Upper lobe of left lung (tissue), 6 donors: Measurements from ENCODE around the gene REXO4. TPM values are rescaled to one million over a fixed set of nuclear protein-coding genes. Genes with fewer than 3 reads are reported as not detected.
A peak's percentile ranks its signal among the peaks of the same experiment; 100 is the strongest.

Experiments used
- ATAC-seq, 2 donors: fragments of 200-7000 bp; cut with Tn5 transposase; one replicate each; pipeline ENCODE4 v1.9.1; 2022; ENCODE audit warnings: mild to moderate bottlenecking in 2 of 2, moderate library complexity in 2 of 2; ENCODE audit not compliant: low FRiP score in 2 of 2
- DNase-seq, 2 donors: peaks; one replicate each; pipeline ENCODE4 v3.0.0-alpha.2; 2019 to 2020
- H3K27ac ChIP-seq, 4 donors: fragments of 200-600 bp; sonication (generic); one replicate each; pipeline ENCODE4 v1.5.1; 2016 to 2019
- H3K27me3 ChIP-seq, 4 donors: fragments of 200-600 bp; sonication (generic); one replicate each; pipeline ENCODE4 v1.5.1; 2017 to 2019
- H3K36me3 ChIP-seq, 4 donors: fragments of 200-600 bp; sonication (generic); one replicate each; pipeline ENCODE4 v1.5.1; 2016 to 2019
- H3K4me1 ChIP-seq, 4 donors: fragments of 200-600 bp; sonication (generic); one replicate each; pipeline ENCODE4 v1.5.1; 2018 to 2019
- H3K4me3 ChIP-seq, 4 donors: fragments of 200-600 bp; sonication (generic); one replicate each; pipeline ENCODE4 v1.5.1; 2017 to 2019; ENCODE audit warnings: mild to moderate bottlenecking in 2 of 4, moderate library complexity in 1 of 4
- H3K9me3 ChIP-seq, 4 donors: fragments of 200-600 bp; sonication (generic); one replicate each; pipeline ENCODE4 v1.5.1; 2018 to 2019
- CTCF ChIP-seq, 6 experiments: fragments of 450-650 bp in 4 of 6; fragments of 200-600 bp in 2 of 6; sonication (generic) in 2 of 6; IDR thresholded peaks; one replicate each; pipeline ENCODE4 v1.5.1; 2016 to 2019; ENCODE audit warnings: antibody characterized with exemption in 6 of 6
- EP300 ChIP-seq, 4 donors: sonication (generic); formaldehyde crosslinking; IDR thresholded peaks; one replicate each; pipeline ENCODE4 v1.5.1; 2017; ENCODE audit warnings: antibody characterized with exemption in 4 of 4, control low read depth in 2 of 4
- POLR2A ChIP-seq, 4 donors: fragments of 450-650 bp; IDR thresholded peaks; one replicate each; pipeline ENCODE4 v1.5.1; 2016 to 2017; ENCODE audit warnings: antibody characterized with exemption in 4 of 4, mild to moderate bottlenecking in 2 of 4
- POLR2AphosphoS5 ChIP-seq, 2 donors: sonication (generic); formaldehyde crosslinking; IDR thresholded peaks; one replicate each; pipeline ENCODE4 v1.5.1; 2017; ENCODE audit warnings: antibody characterized with exemption in 2 of 2
- WGBS, 2 donors: methylation state at CpG; one replicate each; pipeline ENCODE4 v1.1.5; 2017 to 2018; 5-methylcytosine and 5-hydroxymethylcytosine counted together
- total RNA-seq, 6 donors: library from RNA; depleted of rRNA in 4 of 6; stranded (reverse); fragments of >200 nt in 4 of 6; gene quantifications; one replicate each; pipeline versions ENCODE4 v1.1.0 to v1.2.1, GENCODE V29; 2016 to 2021
- donor health status: DM: no; HTN: no; CAD: no; lungs with moderate emphysema.
- donor health status: DM: no; HTN: yes; CAD: no; lungs with severe emphysema.

The REXO4 gene
- total RNA-seq, 6 donors from 2014 or later = 14.7 to 34.3 (median 23.1) TPM

GRCh38 chr9:133375116-133375723 is 42.6 kb downstream of the REXO4 start:
- TF ChIP-seq POLR2A (IDR thresholded peaks at IDR 0.05) = no peak
- no peak for TF ChIP-seq EP300 (IDR thresholded peaks at IDR 0.05)
- TF ChIP-seq CTCF (IDR thresholded peaks at IDR 0.05) = no peak
- peak in 1 of 2 donors; percentile 26 for TF ChIP-seq POLR2AphosphoS5 (IDR thresholded peaks at IDR 0.05)
- Histone ChIP-seq H3K4me3 (peak overlapping the region; percentile 70 to 96 (median 82)), H3K27me3 (no peaks in the 10 kb centered on the region), H3K36me3 (peaks cover 0 to 14% (median 7%) of the 10 kb centered on the region in 4 donors), H3K9me3 (no peaks in the 10 kb centered on the region), H3K4me1 (peaks cover 39 to 54% (median 51%) of the 10 kb centered on the region in 4 donors), H3K27ac (peak overlapping the region; percentile 95 to 100 (median 96))
- peak in 1 of 2 donors; percentile 67 for DNase-seq
- WGBS, 2 donors = 0 to 1% methylated on average over 5 to 8 of the region's 39 CpGs
- peak in 1 of 2 donors; percentile 5 for ATAC-seq

GRCh38 chr9:133374612-133375115 is 43.1 kb downstream of the REXO4 start:
- H3K4me1 ChIP-seq = peaks cover 43 to 59% (median 56%) of the 10 kb centered on the region in 4 donors
- DNase-seq (no peak), ATAC-seq (no peak)
- TF ChIP-seq EP300 (IDR thresholded peaks at IDR 0.05) (no peak), POLR2A (IDR thresholded peaks at IDR 0.05) (no peak), POLR2AphosphoS5 (IDR thresholded peaks at IDR 0.05) (no peak), CTCF (IDR thresholded peaks at IDR 0.05) (no peak)
- peaks cover 0 to 20% (median 7%) of the 10 kb centered on the region in 4 donors for H3K36me3 ChIP-seq
- peak overlapping the region; percentile 95 to 100 (median 96) for H3K27ac ChIP-seq
- H3K27me3 ChIP-seq = no peaks in the 10 kb centered on the region
- peak overlapping the region; percentile 70 to 96 (median 82) for H3K4me3 ChIP-seq
- no peaks in the 10 kb centered on the region for H3K9me3 ChIP-seq
- WGBS, 2 donors = 15 to 16% methylated on average over 12 of the region's 12 CpGs

GRCh38 chr9:133372144-133372543 is 45.7 kb downstream of the REXO4 start:
- Histone ChIP-seq H3K4me1 (peaks cover 62 to 82% (median 74%) of the 10 kb centered on the region in 4 donors), H3K36me3 (peaks cover 4 to 41% (median 10%) of the 10 kb centered on the region in 4 donors), H3K27me3 (no peaks in the 10 kb centered on the region), H3K9me3 (no peaks in the 10 kb centered on the region), H3K4me3 (no peak overlapping the region), H3K27ac (peak overlapping the region in 1 of 4 donors; percentile 62)
- DNase-seq (no peak), ATAC-seq (no peak)
- TF ChIP-seq EP300 (IDR thresholded peaks at IDR 0.05) = no peak
- TF ChIP-seq POLR2AphosphoS5 (IDR thresholded peaks at IDR 0.05) = no peak
- TF ChIP-seq POLR2A (IDR thresholded peaks at IDR 0.05) = no peak
- TF ChIP-seq CTCF (IDR thresholded peaks at IDR 0.05) = no peak
- 87 to 88% methylated on average over 6 to 7 of the region's 7 CpGs for WGBS, 2 donors

GRCh38 chr9:133371261-133371711 is 46.5 kb downstream of the REXO4 start:
- H3K4me3 ChIP-seq = peak overlapping the region in 2 of 4 donors; percentile 0 to 8
- TF ChIP-seq POLR2A (IDR thresholded peaks at IDR 0.05) (no peak), CTCF (IDR thresholded peaks at IDR 0.05) (no peak)
- H3K27me3 ChIP-seq = no peaks in the 10 kb centered on the region
- WGBS, 2 donors = 54 to 69% methylated on average over 12 of the region's 12 CpGs
- peaks cover 62 to 75% (median 67%) of the 10 kb centered on the region in 4 donors for H3K4me1 ChIP-seq
- peaks cover 9 to 50% (median 18%) of the 10 kb centered on the region in 4 donors for H3K36me3 ChIP-seq
- no peaks in the 10 kb centered on the region for H3K9me3 ChIP-seq
- DNase-seq (no peak), ATAC-seq (no peak)
- peak overlapping the region in 2 of 4 donors; percentile 62 to 63 for H3K27ac ChIP-seq
